ENCODE data around the gene CKMT2.

DNA sequence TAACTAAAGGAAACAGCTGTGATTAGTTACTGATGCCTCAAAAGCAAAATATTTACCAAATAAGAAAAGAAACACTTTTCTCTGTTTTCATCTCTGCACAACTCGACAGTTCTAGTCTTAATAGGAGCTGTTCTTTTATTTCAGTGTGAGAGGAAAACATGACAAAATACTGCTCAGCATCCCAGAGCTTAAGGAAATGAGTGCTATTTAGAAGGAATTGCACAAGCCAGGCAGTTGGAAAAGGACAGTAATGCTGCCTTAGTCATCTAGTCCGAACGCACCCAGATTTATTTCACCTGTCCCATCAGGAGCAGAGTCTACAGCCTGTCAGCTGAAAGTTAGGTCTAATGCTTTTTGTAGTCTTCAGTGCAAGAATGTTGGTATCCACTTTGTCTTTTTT, 80.6 kb downstream of the CKMT2 start:
- TF ChIP-seq, protein P1, sequence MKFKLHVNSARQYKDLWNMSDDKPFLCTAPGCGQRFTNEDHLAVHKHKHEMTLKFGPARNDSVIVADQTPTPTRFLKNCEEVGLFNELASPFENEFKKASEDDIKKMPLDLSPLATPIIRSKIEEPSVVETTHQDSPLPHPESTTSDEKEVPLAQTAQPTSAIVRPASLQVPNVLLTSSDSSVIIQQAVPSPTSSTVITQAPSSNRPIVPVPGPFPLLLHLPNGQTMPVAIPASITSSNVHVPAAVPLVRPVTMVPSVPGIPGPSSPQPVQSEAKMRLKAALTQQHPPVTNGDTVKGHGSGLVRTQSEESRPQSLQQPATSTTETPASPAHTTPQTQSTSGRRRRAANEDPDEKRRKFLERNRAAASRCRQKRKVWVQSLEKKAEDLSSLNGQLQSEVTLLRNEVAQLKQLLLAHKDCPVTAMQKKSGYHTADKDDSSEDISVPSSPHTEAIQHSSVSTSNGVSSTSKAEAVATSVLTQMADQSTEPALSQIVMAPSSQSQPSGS (IDR thresholded peaks at IDR 0.05; ENCODE audit: low read length), result no peak
- TF ChIP-seq, protein P2, sequence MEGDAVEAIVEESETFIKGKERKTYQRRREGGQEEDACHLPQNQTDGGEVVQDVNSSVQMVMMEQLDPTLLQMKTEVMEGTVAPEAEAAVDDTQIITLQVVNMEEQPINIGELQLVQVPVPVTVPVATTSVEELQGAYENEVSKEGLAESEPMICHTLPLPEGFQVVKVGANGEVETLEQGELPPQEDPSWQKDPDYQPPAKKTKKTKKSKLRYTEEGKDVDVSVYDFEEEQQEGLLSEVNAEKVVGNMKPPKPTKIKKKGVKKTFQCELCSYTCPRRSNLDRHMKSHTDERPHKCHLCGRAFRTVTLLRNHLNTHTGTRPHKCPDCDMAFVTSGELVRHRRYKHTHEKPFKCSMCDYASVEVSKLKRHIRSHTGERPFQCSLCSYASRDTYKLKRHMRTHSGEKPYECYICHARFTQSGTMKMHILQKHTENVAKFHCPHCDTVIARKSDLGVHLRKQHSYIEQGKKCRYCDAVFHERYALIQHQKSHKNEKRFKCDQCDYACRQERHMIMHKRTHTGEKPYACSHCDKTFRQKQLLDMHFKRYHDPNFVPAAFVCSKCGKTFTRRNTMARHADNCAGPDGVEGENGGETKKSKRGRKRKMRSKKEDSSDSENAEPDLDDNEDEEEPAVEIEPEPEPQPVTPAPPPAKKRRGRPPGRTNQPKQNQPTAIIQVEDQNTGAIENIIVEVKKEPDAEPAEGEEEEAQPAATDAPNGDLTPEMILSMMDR (IDR thresholded peaks at IDR 0.05; ENCODE audit: control extremely low read depth in 1 of 3, insufficient read depth in 1 of 3, low read depth in 1 of 3, low read length in 3 of 3), result no peak

Data from H1 (cell line).